Hepatocyte (in vitro differentiated cells): ENCODE results near the gene CA11.

ENCODE experiments used
- EZH2phosphoT487 ChIP-seq: fragments of 200-600 bp; sonication (generic); IDR thresholded peaks from one replicate; pipeline ENCODE4 v1.6.1; 2018; ENCODE audit warnings: antibody characterized with exemption, mild to moderate bottlenecking, low read depth, moderate library complexity; ENCODE audit not compliant: unreplicated experiment, severe bottlenecking
- TF ChIP-seq, protein P1 (sequence below): fragments of 200-600 bp; sonication (generic); IDR thresholded peaks from 2 replicates; pipeline ENCODE4 v1.5.1; 2016; ENCODE audit warnings: antibody characterized with exemption, mild to moderate bottlenecking; ENCODE audit not compliant: poor library complexity

- TF ChIP-seq EZH2phosphoT487, result no peak
- TF ChIP-seq, protein P1, sequence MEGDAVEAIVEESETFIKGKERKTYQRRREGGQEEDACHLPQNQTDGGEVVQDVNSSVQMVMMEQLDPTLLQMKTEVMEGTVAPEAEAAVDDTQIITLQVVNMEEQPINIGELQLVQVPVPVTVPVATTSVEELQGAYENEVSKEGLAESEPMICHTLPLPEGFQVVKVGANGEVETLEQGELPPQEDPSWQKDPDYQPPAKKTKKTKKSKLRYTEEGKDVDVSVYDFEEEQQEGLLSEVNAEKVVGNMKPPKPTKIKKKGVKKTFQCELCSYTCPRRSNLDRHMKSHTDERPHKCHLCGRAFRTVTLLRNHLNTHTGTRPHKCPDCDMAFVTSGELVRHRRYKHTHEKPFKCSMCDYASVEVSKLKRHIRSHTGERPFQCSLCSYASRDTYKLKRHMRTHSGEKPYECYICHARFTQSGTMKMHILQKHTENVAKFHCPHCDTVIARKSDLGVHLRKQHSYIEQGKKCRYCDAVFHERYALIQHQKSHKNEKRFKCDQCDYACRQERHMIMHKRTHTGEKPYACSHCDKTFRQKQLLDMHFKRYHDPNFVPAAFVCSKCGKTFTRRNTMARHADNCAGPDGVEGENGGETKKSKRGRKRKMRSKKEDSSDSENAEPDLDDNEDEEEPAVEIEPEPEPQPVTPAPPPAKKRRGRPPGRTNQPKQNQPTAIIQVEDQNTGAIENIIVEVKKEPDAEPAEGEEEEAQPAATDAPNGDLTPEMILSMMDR, result no peak
These were observed 782 bp upstream of the CA11 start for GRCh38 chr19:48646722-48647216.
